Motor neuron (in vitro differentiated cells): ENCODE data around the gene DOCK2. TPM values are rescaled to one million over a fixed set of nuclear protein-coding genes. Genes with fewer than 3 reads are reported as not detected.
"Not testable (repeated sequence)": the region's sequence is repeated elsewhere in the genome, so short reads cannot be mapped to it uniquely, and the experiment has no call there.

Source experiments
- ATAC-seq, 8 experiments: fragments of 200-7000 bp; cut with Tn5 transposase; replicated peaks in 6 of 8; 2 replicates each; pipeline ENCODE4 v1.8.0; 2021; ENCODE audit warnings: mild to moderate bottlenecking in 8 of 8, moderate library complexity in 8 of 8
- H3K27ac ChIP-seq, 2 donors: fragments of 250-450 bp; sonication (Bioruptor Pico); 2 replicates each; pipeline ENCODE4 v1.9.0; 2021; ENCODE audit warnings: antibody characterized with exemption in 2 of 2, mild to moderate bottlenecking in 2 of 2, moderate library complexity in 1 of 2
- H3K4me1 ChIP-seq, 2 donors: fragments of 250-450 bp; sonication (Bioruptor Pico); replicated peaks in 1 of 2; 2 replicates each; pipeline ENCODE4 v1.6.1; 2021; ENCODE audit warnings: antibody characterized with exemption in 2 of 2, mild to moderate bottlenecking in 2 of 2, moderate library complexity in 1 of 2
- H3K4me3 ChIP-seq, 5 donors: fragments of 250-450 bp; sonication (Bioruptor Pico); 2 replicates each; pipeline ENCODE4 v1.9.0; 2021; ENCODE audit warnings: antibody characterized with exemption in 5 of 5, mild to moderate bottlenecking in 5 of 5, moderate library complexity in 4 of 5
- WGBS, 10 experiments: fragments of 450-650 bp; shearing (Covaris generic); methylation state at CpG; one replicate each; pipeline ENCODE4 v1.0.0; 2022; 5-methylcytosine and 5-hydroxymethylcytosine counted together
- in situ Hi-C, 9 experiments: fragments of 400-800 bp; cut with MboI; loops; one replicate each; pipeline ENCODE4 v1.15.0; 2021; ENCODE audit warnings: low sequenced_read_pairs in 9 of 9, low pct_unique_long_range_greater_than_20kb in 2 of 9; ENCODE audit not compliant: unreplicated experiment in 9 of 9
- total RNA-seq, 8 experiments: library from RNA; unstranded; fragments of 300-600 nt; gene quantifications; 2 replicates each; pipeline versions ENCODE4 v1.2.3 to v1.2.4, GENCODE V29; 2022

The DOCK2 gene
- total RNA-seq, 8 experiments from 2014 or later = 0.18 to 105 (median 0.89) TPM

DNA sequence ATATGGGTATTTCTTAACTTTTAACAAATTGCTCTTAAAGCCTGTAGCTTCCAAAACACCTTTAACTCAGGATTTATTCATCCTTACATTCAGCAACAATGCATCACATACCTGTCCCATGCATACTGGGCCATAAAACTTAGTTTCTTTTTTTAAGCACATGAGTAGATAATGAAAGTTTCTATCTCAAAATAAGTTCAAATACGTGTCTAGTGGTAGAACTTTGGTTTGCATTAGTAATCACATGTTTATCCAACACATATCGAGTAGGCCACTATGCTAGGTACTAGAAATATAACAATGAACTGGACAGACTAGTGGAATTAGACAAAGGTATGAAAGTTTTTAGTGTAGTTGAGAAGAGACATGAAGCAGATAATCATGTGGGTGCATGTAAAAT, 99.6 kb downstream of the DOCK2 start:
- in situ Hi-C loops = no loop called here
- H3K4me1 ChIP-seq = peaks cover 0 to 4% of the 10 kb centered on the region in 2 donors
- no peak overlapping the region for H3K4me3 ChIP-seq
- no peak overlapping the region for H3K27ac ChIP-seq
- 60 to 94% (median 90%) methylated on average over 1 to 2 of the region's 2 CpGs; no CpG with 5 or more reads in 1 of the 10 experiments for WGBS, 10 experiments
- ATAC-seq = no peak

DNA sequence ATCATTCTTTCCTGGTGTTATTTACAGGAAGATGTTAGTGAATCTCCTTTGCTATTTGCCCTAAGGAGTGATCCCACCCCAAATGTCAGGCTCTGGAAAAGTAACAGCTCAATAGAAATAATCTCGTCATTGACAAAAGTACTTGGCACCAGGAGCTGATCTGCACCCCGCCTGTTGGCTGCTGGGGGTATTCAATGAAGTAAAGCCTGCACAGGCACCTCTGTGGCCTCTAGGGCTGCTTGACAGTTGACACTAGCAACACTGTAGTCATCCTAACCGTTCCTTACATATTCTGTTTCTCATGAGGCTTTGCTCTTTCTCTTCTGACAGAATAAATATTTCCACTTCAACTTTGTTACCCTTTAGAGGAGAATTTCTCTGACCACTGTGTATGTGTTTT, 103.4 kb downstream of the DOCK2 start:
- H3K27ac ChIP-seq = no peak overlapping the region
- ATAC-seq = peak in 1 of 8 experiments; percentile 17
- H3K4me1 ChIP-seq = peaks cover 9 to 13% of the 10 kb centered on the region in 2 donors
- no peak overlapping the region for H3K4me3 ChIP-seq
- in situ Hi-C loops = no loop called here
- WGBS, 10 experiments = 60 to 100% (median 82%) methylated on average over 1 to 3 of the region's 3 CpGs; no CpG with 5 or more reads in 2 of the 10 experiments

DNA sequence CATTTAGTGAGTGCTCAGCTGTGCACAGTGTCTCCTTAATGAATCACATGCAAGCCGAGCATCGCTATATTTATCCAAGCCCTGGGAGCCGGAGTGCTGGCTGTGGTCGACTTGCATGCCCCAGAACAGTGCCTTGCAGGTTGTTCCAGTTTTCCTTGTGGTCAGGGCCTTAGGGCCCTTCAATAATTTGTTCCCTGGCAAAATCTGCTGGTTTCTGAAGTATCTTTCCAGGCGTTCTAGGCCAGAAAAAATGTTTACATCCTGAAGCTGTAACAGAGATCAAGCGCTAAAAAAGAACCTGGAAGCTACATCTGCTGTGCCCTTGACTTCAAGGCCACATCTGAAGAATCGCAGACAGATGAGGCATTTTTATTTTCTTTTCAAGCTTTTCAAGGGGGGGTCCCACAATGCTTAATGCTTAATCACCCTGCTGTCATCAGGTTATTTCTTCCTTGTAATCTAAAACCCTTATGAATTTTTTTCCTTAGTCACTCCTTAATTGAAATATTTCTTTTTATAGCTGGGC, 105.8 kb downstream of the DOCK2 start:
- peaks cover 21 to 27% of the 10 kb centered on the region in 2 donors for H3K4me1 ChIP-seq
- ATAC-seq = peak; percentile 36 to 94 (median 88)
- WGBS, 10 experiments = 7 to 100% (median 81%) methylated on average over 1 to 5 of the region's 7 CpGs; no CpG with 5 or more reads in 3 of the 10 experiments
- peak overlapping the region; percentile 34 to 66 for H3K27ac ChIP-seq
- in situ Hi-C loops = no loop called here
- no peak overlapping the region for H3K4me3 ChIP-seq

DNA sequence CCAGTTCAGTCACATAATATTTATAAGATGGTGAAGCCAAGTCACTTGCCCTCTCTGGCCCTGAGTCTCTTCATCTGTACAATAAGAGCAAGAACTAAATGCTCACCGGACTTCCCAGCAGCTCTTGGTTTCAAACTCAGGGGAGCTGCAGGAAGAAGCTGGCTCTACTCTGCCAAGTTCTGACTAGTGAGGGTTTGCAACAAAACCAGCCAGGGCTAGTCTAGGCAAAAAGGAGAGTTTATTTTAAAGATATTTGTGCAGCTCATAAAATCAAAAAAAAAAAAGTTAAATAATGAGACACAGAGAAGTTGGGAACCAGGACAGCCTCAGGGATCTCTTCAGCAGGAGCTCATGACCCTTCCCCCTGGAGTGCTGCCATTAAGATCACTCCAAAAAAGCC, 107.3 kb downstream of the DOCK2 start:
- Histone ChIP-seq H3K27ac (no peak overlapping the region), H3K4me1 (peaks cover 25 to 34% of the 10 kb centered on the region in 2 donors), H3K4me3 (no peak overlapping the region)
- in situ Hi-C loops = no loop called here
- 88 to 100% (median 100%) methylated on average over 1 of the region's 1 CpG; no CpG with 5 or more reads in 1 of the 10 experiments for WGBS, 10 experiments
- ATAC-seq = no peak

DNA sequence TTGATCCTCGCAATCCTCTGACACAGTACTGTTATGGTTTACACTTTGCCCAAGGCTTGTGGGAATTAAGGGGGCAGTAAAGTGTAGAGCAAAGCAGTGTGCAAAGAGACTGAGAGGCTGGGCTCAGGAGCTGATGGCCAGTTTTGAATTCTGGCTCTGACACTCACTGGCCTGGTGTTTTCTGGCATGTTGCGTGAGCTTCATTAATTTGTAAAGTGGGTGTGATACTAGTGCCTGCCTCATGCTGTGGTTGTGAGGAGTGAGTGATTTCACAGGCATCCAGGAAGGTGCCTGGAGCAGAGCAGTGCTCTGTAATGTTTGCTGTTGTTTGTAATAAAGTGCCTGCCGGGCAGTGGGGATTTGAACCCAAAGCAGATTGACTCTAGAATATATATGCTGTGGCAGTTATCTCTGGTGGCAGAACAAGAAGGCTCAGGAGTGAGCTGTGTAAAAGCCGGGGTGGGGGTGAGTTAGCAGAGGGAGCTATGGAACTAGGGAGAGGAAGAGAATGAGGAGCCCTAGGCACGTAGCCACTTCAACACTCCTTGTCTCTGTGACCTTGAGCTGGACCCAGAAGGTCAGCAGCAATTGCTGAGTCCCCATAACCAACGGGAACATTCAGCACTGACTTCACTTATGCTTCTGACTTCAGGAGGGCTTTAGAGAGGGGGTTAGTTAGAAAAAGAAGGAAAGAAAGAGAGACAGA, 108.5 kb downstream of the DOCK2 start:
- Histone ChIP-seq H3K4me1 (peaks cover 25 to 30% of the 10 kb centered on the region in 2 donors), H3K4me3 (no peak overlapping the region), H3K27ac (no peak overlapping the region)
- in situ Hi-C loops = no loop called here
- WGBS, 10 experiments = 53 to 100% (median 82%) methylated on average over 1 to 5 of the region's 6 CpGs
- ATAC-seq = peak in 4 of 8 experiments; percentile 12 to 92 (median 72)

DNA sequence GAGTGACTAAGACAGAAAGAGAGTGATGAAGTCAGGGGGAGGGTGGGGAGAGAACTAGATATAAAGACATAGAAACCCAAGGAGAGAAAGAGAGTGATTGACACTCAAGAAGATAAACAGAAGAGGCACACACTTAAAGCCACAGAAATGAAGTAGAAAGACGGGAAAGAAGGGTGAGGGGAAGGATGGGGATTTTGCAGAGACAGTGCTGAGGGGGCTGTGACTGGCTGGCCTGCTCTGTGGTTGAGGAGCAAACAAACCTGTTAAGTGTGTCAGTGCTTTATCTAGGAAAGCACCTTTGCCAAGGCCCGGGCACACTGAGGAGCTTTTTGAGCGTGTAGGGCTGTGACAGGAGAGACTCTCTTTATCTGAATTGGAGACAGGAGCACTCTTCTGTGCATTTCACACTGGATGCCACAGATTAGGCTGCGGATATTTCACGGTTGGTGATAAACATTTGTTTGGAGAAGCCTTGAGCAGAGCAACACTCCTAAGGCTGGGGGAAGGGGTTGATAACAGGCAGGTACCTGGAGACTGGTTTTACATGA, 109.1 kb downstream of the DOCK2 start:
- Histone ChIP-seq H3K4me3 (no peak overlapping the region), H3K4me1 (peaks cover 25 to 30% of the 10 kb centered on the region in 2 donors), H3K27ac (no peak overlapping the region)
- WGBS, 10 experiments = 80 to 100% (median 91%) methylated on average over 1 to 4 of the region's 5 CpGs; no CpG with 5 or more reads in 1 of the 10 experiments
- no peak for ATAC-seq
- in situ Hi-C loops = no loop called here

DNA sequence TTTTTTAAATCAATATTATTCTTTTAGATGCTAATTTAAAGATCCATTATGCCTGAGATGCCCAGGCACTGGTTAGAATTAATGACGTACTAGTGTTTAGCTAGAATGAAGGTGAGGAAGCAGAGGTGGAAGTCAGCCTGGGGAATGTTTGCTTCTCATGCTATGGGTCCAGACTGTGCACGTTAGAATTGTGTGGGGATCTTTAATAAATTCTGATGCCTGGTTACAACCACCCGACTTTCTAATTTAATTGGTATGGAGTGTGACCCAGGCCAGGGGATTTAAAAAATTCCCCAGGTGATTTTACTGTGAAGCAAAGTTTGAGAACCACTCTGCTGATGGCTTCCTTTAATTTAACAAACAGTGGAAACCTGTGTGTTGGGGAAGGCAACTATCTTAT, 111.1 kb downstream of the DOCK2 start:
- peaks cover 17 to 24% of the 10 kb centered on the region in 2 donors for H3K4me1 ChIP-seq
- in situ Hi-C loops = no loop called here

DNA sequence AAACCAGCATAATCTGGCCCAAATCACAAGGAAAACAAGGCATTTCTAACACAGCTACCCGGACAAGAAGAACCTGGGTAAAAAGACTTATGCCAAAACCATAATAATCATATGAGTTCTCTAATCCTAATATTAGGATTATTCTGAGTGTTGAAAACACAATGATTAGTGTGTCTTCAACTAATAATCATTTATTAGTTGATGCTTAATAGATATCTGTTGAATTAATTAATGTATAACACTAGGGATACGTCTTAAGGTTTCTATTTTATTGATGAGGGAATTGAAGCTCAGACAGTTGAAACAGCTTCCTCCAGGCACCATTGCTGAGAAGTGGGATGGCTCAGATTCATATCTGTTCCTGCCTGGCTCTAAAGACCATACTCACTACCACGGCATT, 112.2 kb downstream of the DOCK2 start:
- in situ Hi-C loops = no loop called here
- Histone ChIP-seq H3K4me1 (peaks cover 16 to 21% of the 10 kb centered on the region in 2 donors), H3K27ac (no peak overlapping the region), H3K4me3 (no peak overlapping the region)
- ATAC-seq = no peak
- 79 to 100% (median 100%) methylated on average over 1 to 3 of the region's 3 CpGs; no CpG with 5 or more reads in 3 of the 10 experiments for WGBS, 10 experiments

More for the DNA sequence above, 111.1 kb downstream of the DOCK2 start:
- 41 to 100% (median 56%) methylated on average over 1 to 3 of the region's 3 CpGs; no CpG with 5 or more reads in 2 of the 10 experiments for WGBS, 10 experiments
- H3K27ac ChIP-seq = no peak overlapping the region
- no peak overlapping the region for H3K4me3 ChIP-seq
- peak in 4 of 8 experiments; percentile 12 to 63 (median 24) for ATAC-seq

DNA sequence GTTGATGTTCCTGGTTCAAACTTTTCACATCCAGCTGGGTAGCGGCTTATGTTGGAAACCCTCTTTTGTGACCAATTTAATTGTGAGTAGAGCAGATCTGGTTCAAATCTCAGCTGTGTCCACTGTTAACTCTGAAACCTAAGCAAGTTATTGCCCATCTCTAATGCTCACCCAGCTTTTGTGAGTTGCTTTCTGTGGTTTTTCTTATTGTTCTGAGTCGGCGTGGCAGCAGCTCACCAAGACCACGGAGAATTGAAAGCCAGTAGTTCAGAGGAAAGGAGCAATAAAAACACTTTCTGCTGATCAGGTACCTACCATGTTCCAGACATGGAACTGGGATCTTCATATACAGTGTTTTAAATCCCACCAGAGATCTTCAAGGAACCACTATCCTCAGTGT, 114.4 kb downstream of the DOCK2 start:
- H3K4me1 ChIP-seq = peaks cover 13 to 14% of the 10 kb centered on the region in 2 donors
- WGBS, 10 experiments = 71 to 100% (median 88%) methylated on average over 2 to 4 of the region's 4 CpGs; no CpG with 5 or more reads in 2 of the 10 experiments
- no peak overlapping the region for H3K27ac ChIP-seq
- in situ Hi-C loops = no loop called here
- no peak overlapping the region for H3K4me3 ChIP-seq
- no peak for ATAC-seq

DNA sequence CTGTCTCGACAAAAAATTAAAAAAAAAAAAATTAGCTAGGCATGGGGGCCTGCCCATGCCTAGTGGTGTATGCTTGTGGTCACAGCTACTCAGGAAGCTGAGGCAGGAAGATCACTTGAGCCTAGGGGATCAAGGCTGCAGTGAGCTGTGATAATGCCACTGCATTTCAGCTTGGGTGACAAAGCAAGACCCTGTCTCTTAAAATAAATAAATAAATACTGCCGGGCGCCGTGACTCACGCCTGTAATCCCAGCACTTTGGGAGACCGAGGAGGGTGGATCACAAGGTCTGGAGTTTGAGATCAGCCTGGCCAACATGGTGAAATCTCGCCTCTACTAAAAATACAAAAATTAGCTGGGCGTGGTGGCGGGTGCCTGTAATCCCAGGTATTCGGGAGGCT, 115.5 kb downstream of the DOCK2 start:
- H3K4me3 ChIP-seq, in situ Hi-C loops, ATAC-seq, H3K27ac ChIP-seq, H3K4me1 ChIP-seq: not testable (repeated sequence)
- 83 to 100% (median 96%) methylated on average over 1 to 8 of the region's 10 CpGs; no CpG with 5 or more reads in 3 of the 10 experiments for WGBS, 10 experiments

DNA sequence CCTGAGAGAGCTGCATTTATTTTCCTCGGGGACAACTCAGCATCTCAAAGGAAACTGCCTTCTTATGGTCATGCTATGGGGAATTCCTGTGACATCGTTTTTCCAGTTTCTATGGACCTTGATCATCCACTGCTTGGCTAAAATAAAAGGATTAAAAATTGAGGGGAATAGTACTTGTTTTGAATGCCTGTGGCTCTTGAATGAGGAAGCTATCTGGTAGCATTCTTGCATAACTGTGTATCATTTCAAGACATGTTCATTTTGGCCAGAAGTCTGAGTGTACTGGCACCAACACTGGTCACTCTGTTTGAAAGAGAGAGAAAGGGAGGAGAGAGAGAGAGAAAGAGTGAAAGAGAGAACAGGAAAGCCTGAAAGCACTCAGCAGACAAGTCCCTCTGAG, 116.7 kb downstream of the DOCK2 start:
- in situ Hi-C loops = no loop called here
- Histone ChIP-seq H3K27ac (no peak overlapping the region), H3K4me1 (no peaks in the 10 kb centered on the region), H3K4me3 (no peak overlapping the region)
- 0 to 100% (median 60%) methylated on average over 1 to 2 of the region's 2 CpGs; no CpG with 5 or more reads in 3 of the 10 experiments for WGBS, 10 experiments
- peak in 3 of 8 experiments; percentile 68 to 83 (median 77) for ATAC-seq

DNA sequence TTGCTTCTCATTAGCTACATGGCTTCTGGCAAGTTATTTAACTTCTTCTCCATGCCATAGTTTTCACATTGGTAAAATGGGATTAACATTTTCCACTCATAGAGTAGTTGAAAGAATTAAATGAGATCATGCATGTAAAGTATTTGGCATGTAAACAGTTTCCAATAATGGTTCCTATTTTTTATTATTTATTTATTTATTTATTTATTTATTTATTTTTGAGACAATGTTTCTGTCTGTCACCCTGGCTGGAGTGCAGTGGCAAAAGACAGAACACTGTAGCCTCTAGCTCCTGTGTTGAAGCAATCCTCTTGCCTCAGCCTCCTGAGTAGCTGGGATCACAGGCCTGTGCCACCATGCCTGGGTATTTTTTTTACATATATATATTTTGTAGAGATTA, 117.7 kb downstream of the DOCK2 start:
- no peak for ATAC-seq
- H3K27ac ChIP-seq = no peak overlapping the region
- in situ Hi-C loops = no loop called here
- no peaks in the 10 kb centered on the region for H3K4me1 ChIP-seq
- H3K4me3 ChIP-seq = no peak overlapping the region

DNA sequence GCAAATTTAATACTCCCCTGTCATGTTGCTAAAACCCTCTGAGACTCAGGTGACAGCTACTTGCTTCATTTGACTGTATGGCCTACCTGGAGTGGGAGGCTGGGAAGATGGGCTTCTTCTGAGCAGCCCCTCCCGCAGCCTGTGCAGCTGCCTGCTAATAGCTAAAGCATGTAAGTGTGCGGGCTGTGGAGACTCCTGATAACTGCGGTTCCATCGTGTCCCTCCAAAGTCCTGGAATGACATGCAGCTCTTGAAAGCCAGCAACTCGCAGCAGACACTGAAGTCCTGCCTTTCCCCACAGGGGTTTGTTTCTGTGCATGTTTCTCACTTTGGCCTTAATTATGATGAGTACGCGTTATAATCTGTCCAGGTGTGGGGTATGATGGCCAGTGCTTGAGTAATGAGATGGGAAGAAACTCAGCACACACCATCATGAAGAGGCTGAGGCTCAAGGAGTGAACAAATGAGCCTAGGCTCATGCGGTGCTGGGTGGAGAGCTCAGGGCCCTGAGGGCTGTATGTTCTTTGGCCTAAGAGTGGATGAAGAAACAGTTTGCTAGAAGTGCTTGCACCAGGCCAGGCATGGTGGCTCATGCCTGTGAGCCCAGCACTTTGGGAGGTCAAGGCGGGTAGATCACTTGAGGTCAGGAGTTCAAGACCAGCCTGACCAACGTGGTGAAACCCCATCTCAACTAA, 119.1 kb downstream of the DOCK2 start:
- WGBS, 10 experiments = 20 to 100% (median 92%) methylated on average over 1 to 6 of the region's 10 CpGs; no CpG with 5 or more reads in 2 of the 10 experiments
- Histone ChIP-seq H3K4me1 (peaks cover 0 to 8% of the 10 kb centered on the region in 2 donors), H3K27ac (no peak overlapping the region), H3K4me3 (no peak overlapping the region)
- in situ Hi-C loops = no loop called here
- no peak for ATAC-seq
